ENCODE measurements around the gene MED27.

MED27 gene

DNA sequence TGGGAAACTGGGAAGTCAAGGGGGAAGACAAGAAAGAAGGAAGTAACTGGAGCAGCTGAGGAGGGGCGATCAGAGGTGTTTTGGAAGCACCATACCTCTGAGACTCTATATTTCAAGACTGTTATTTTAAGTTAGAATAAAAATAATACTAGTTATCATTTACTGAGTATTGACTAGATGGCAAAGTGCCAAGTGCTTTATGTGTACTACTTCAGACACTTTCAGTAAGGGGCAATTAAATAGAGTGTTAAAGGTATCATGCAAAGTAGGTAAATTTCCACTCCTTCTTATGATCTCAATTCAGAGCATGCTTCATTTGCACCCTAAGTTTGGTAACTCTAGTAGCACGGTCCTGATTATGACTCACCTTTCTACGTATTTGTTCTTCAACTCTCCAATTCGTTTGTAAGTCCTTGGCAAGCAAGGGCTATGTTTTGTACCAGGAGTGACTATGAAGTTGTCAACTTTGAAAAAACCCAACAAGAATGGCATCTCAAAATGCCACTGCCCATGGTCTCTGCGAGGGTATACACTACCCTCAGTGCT lies 187.4 kb downstream of the MED27 start:
- no peaks in the 10 kb centered on the region for H3K27me3 Mint-ChIP-seq
- peaks cover 18% of the 10 kb centered on the region for H3K36me3 Mint-ChIP-seq
- no peak overlapping the region for H3K27ac Mint-ChIP-seq
- no peaks in the 10 kb centered on the region for H3K9me3 Mint-ChIP-seq
- no peak overlapping the region for H3K4me3 Mint-ChIP-seq
- DNase-seq (ENCODE audit: low spot score in 2 of 2) (no peak), ATAC-seq (ENCODE audit: low read depth) (no peak)
- no peaks in the 10 kb centered on the region for H3K4me1 Mint-ChIP-seq

DNA sequence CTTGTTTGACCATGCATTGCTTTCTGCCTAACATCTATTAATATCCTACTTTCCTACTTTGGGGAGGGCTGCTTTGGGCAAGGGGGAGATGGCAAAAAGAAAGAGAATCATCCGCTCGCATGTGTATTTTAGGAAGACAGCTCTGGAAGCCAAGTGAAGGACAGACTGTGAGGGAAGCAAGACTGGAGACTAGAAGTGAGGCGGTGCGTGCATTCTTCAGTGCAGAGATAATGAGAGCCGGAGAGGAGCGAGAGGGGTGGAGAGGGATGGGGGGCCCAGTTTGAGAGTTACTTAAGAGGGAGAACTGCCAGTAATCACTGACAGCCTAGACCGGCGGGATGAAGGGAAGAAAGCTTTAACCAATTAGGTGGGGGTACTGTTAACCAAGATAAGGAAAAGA lies 188.1 kb downstream of the MED27 start:
- Mint-ChIP-seq H3K36me3 (peaks cover 17% of the 10 kb centered on the region), H3K27ac (no peak overlapping the region)
- no peak for ATAC-seq (ENCODE audit: low read depth)

DNA sequence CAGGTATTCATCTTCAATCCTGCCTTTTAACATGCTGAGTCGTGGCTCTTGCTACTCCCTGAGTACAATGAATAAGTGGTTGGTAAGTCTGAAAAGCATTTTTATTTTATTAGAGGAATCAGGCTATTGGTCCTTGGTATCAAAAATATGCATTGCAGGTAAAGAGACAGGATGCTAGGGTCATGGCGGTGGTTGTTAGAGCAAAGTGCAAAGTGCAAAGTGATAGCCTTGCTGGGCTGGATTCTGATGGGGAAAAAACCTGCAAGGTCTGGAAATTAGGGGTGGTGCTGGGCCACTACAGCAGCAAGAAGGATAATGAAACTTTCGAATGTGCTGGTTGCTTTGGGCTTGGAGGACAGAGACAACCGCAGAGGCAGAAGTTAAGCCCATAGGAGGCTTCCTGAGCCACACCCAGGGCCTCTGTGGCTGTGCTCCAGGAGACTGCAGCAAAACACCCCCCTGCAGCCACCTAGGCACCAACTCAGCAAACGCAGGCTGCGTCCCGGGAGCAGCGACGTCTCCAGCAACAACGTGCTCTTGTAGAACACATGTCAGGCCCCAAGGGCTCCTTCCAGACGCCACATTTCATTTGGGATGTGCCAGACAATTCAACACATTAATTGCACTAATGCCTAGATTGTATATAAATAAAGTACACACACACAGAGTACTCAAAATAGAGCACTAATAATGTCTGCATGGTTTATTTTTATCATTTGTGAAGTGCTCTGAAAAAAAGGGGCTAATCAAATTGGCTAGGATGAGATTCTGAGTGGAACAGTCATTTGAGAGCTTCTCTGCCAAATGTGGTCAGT lies 190.0 kb downstream of the MED27 start:
- H3K27me3 Mint-ChIP-seq = no peaks in the 10 kb centered on the region
- H3K4me3 Mint-ChIP-seq = no peak overlapping the region
- H3K4me1 Mint-ChIP-seq = no peaks in the 10 kb centered on the region
- ATAC-seq (ENCODE audit: low read depth) (no peak), DNase-seq (ENCODE audit: low spot score in 2 of 2) (no peak)
- H3K27ac Mint-ChIP-seq = no peak overlapping the region
- H3K36me3 Mint-ChIP-seq = peaks cover 17% of the 10 kb centered on the region
- H3K9me3 Mint-ChIP-seq = no peaks in the 10 kb centered on the region

More for the DNA sequence above, 188.1 kb downstream of the MED27 start:
- Mint-ChIP-seq H3K9me3 (no peaks in the 10 kb centered on the region), H3K27me3 (no peaks in the 10 kb centered on the region), H3K4me1 (no peaks in the 10 kb centered on the region), H3K4me3 (no peak overlapping the region)
- DNase-seq (ENCODE audit: low spot score in 2 of 2) = no peak

DNA sequence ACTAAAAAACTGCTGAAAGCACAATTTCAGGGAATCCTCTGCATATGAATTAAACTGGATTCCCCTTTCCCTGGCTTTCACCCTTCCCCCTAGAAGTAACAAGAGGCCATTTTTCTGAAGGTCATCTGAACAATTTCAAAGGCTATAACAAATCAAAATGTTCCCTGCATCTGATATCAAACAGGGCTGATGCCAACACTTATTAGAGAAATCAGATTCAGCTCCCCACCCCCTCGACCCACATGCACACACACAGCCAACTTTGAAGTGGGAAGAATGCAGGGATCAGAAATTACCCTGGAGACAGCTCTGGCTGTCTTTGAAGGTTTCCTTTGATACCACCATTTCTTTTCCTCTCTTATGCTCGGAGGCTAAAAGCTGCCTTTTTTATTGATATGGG lies 190.7 kb downstream of the MED27 start:
- H3K36me3 Mint-ChIP-seq = peaks cover 19% of the 10 kb centered on the region
- H3K9me3 Mint-ChIP-seq = no peaks in the 10 kb centered on the region
- no peaks in the 10 kb centered on the region for H3K4me1 Mint-ChIP-seq
- no peak overlapping the region for H3K27ac Mint-ChIP-seq
- no peak overlapping the region for H3K4me3 Mint-ChIP-seq
- no peak for DNase-seq (ENCODE audit: low spot score in 2 of 2)
- ATAC-seq (ENCODE audit: low read depth) = no peak
- no peaks in the 10 kb centered on the region for H3K27me3 Mint-ChIP-seq

DNA sequence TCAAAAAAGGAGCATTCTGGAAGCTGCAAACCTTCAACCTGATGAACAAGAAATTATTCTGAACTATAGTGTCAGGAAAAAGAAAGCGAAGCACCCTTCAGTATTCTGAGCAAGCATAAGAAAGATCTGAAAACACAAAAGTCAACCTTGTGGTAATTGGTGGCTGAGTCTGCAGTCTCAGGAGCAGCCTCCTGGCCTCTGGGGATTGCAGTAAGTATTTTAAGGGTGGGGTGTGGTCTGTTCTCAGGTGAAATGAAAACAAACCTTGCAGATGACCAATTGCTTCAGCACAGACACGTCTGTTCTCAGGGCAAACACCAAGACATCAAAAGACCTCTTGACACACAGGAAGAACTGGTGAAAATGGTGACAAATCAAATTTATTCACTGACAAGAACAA lies 192.0 kb downstream of the MED27 start:
- H3K4me3 Mint-ChIP-seq = no peak overlapping the region
- no peak overlapping the region for H3K27ac Mint-ChIP-seq
- peak; percentile 44 for ATAC-seq (ENCODE audit: low read depth)
- no peak for DNase-seq (ENCODE audit: low spot score in 2 of 2)
- no peaks in the 10 kb centered on the region for H3K27me3 Mint-ChIP-seq
- H3K4me1 Mint-ChIP-seq = no peaks in the 10 kb centered on the region
- no peaks in the 10 kb centered on the region for H3K9me3 Mint-ChIP-seq
- H3K36me3 Mint-ChIP-seq = peaks cover 20% of the 10 kb centered on the region

DNA sequence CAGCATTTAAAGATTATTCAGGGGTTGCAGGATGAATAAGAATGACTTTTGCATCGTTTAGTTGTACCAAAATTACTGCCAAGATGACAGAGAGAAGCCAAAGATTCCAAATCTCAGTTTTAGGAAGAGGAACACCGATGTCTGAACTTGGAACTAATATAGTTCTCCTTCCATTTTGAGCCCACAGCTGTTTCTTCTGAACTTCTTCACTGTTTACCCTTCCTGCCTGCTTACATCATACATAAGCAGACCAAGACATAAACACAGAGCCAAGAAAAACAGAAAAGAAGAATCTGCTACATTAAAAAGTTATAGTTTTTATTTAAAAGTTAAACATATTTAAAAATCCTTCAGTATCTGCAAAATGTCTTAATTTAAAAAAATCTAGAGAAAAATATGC lies 192.8 kb downstream of the MED27 start:
- no peak overlapping the region for H3K27ac Mint-ChIP-seq
- H3K4me1 Mint-ChIP-seq = no peaks in the 10 kb centered on the region
- peaks cover 21% of the 10 kb centered on the region for H3K36me3 Mint-ChIP-seq
- H3K9me3 Mint-ChIP-seq = no peaks in the 10 kb centered on the region
- H3K27me3 Mint-ChIP-seq = no peaks in the 10 kb centered on the region
- ATAC-seq (ENCODE audit: low read depth) = no peak
- DNase-seq (ENCODE audit: low spot score in 2 of 2) = no peak
- no peak overlapping the region for H3K4me3 Mint-ChIP-seq

DNA sequence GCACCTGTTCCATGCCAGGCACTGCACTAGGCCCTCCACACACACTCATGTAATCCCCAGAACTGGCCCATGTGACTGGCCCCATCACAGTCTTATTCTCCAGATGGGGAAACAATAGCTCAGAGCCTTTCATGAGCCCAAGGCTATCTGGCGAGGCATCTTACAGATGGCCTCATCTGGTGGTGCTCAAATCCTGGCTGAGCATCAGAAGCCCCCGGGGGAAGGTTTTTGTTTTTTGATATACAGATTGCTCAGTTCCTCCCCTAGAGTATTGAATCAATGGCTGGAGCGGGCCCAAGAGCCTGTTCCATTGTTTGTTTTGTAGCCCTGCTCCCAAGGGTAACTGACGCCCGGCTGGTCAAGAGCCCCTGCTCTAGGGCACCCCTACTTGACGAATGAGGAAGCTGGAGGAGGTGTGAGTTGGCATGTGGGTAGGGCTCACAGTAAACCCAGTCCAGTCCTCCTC lies 194.5 kb downstream of the MED27 start:
- ATAC-seq (ENCODE audit: low read depth) = no peak
- DNase-seq (ENCODE audit: low spot score in 2 of 2) = no peak
- Mint-ChIP-seq H3K27ac (no peak overlapping the region), H3K27me3 (no peaks in the 10 kb centered on the region), H3K4me1 (peaks cover 4% of the 10 kb centered on the region), H3K4me3 (no peak overlapping the region), H3K9me3 (no peaks in the 10 kb centered on the region), H3K36me3 (peaks cover 9% of the 10 kb centered on the region)

DNA sequence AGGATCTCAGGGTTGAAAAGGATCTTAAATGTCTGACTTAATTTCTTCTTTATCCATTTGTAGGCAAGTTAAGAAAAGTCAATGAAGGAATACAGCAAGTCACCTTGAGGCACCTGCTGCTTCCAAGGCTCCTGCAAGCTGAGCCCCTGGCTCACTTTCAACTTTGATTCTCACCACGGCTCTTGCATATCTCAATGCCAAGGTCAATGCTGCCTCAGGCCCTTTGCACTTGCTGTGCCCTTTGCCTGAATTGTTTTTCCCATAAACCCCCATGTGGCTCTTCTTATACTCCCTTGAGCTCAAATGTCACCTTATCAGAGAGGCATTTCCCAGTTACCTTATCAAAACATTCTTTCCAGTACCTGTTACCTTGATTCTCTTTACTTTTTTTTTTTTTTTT lies 195.4 kb downstream of the MED27 start:
- H3K9me3 Mint-ChIP-seq = no peaks in the 10 kb centered on the region
- no peaks in the 10 kb centered on the region for H3K27me3 Mint-ChIP-seq
- no peak overlapping the region for H3K4me3 Mint-ChIP-seq
- ATAC-seq (ENCODE audit: low read depth) (no peak), DNase-seq (ENCODE audit: low spot score in 2 of 2) (no peak)
- no peak overlapping the region for H3K27ac Mint-ChIP-seq
- peaks cover 9% of the 10 kb centered on the region for H3K36me3 Mint-ChIP-seq
- peaks cover 4% of the 10 kb centered on the region for H3K4me1 Mint-ChIP-seq

DNA sequence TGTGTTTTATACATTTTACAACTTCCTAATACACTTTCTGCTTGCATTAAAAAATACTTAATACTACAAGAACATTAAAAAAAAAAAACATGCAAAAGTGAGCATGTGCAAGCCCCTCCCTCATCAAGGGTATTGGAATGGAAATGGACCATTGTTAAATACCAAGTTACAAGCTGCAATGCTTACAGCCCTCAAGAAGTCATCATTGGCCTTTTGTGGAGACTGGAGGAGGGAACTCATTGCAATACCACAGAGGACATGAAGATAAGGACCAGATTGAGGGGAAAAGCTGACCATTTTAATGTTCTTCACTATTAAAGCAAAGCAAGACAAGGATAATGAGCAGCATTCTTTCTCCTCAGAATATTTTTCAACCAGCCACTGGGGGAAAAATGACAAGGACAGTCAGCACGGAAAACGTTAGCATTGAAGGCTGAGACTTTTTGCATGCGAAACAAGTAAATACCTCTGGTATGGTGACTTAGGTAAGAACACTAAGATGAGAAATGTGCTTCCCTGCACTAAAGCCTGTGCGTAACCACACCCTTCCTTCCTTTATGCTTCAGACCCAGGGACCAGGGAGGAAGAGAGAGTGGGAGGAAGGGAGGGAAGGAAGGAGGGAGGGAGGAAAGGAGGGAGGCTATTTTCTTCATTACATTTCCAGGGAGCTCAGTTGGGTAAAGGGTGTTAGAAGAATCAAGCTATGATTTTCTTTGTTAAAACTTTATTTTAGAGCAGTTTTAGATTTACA lies 198.7 kb downstream of the MED27 start:
- ATAC-seq (ENCODE audit: low read depth) (no peak), DNase-seq (ENCODE audit: low spot score in 2 of 2) (no peak)
- no peak overlapping the region for H3K27ac Mint-ChIP-seq
- peaks cover 4% of the 10 kb centered on the region for H3K4me1 Mint-ChIP-seq
- no peaks in the 10 kb centered on the region for H3K27me3 Mint-ChIP-seq
- no peaks in the 10 kb centered on the region for H3K9me3 Mint-ChIP-seq
- peaks cover 10% of the 10 kb centered on the region for H3K36me3 Mint-ChIP-seq
- H3K4me3 Mint-ChIP-seq = no peak overlapping the region

DNA sequence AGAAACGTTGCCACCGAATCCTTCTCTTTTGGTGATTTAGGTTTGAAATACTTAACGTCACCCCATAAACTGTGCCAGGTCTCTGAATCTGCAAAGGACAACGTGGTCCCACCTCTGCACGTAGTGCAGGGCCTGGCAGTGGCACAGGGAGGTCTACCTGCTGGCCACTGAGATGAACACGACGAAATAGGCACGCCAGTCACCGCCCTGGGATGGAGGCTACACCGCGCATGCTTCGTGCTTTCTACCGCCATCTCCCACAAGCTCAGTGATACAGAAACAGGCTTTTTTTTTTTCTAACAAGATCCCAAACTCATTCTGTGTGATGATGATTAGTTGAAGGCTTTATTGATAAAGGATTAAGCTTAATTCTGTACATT lies 199.8 kb downstream of the MED27 start:
- Mint-ChIP-seq H3K4me3 (no peak overlapping the region), H3K27ac (no peak overlapping the region), H3K36me3 (peaks cover 10% of the 10 kb centered on the region), H3K9me3 (no peaks in the 10 kb centered on the region), H3K4me1 (peaks cover 4% of the 10 kb centered on the region), H3K27me3 (no peaks in the 10 kb centered on the region)
- DNase-seq (ENCODE audit: low spot score in 2 of 2) (no peak), ATAC-seq (ENCODE audit: low read depth) (no peak)

DNA sequence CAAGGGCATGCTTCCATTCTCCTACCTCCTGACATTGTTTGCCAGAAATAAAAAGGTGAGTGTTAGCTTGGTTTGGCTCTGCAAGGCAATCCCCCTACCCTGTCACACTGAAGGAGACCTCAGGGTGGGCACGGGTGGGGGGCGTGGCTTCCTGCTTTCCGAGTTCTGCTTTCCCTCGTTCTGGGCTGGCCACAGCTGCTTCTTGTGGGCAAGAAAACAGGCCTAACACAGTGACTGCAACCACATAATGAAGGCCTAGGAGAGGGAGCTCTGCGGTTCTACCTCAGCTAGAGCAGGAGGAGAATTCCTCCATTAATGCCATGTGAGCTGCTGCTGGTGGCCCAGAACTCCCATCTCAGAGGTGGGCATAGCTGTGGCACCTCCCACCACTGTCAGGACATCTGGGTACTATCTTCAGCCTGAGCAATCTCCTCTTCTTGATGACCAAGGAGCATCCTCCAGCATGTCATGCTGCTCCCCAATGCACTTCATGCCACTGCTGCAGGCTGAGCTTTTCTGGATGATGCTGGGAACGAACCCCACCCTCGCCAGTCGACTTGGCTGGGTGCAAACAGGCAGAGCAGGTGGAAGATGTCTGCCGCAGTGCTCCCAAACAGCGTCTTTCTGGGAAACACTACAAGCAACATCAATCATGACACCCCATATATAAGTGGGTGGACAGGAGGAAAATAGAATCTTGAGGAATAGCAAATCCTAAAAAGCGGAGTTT lies 200.3 kb downstream of the MED27 start:
- H3K27ac Mint-ChIP-seq = no peak overlapping the region
- peaks cover 4% of the 10 kb centered on the region for H3K4me1 Mint-ChIP-seq
- DNase-seq (ENCODE audit: low spot score in 2 of 2) = no peak

DNA sequence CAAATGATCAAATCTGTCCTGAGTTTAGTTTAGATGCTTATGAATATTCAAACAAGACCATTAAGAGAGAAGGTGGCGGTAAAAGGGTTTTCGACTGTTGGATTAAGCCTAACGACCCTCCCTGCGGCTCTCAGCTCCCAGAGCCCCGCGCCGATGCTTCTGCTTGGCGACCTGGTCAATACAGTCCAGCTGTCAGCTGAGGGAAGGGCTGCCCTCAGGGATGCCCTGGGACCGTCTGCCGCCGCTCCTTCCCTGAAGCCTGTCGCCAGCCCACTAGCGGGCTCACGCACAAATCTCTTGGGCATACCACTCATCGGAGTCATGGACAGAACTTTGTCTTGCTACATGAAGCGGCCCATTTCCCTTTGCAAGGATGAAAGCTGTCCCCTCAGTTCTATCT lies 203.2 kb downstream of the MED27 start:
- Mint-ChIP-seq H3K27me3 (no peaks in the 10 kb centered on the region), H3K36me3 (peaks cover 5% of the 10 kb centered on the region), H3K4me3 (no peak overlapping the region), H3K27ac (no peak overlapping the region), H3K9me3 (no peaks in the 10 kb centered on the region), H3K4me1 (peaks cover 4% of the 10 kb centered on the region)
- ATAC-seq (ENCODE audit: low read depth) = no peak
- no peak for DNase-seq (ENCODE audit: low spot score in 2 of 2)

More for the DNA sequence above, 200.3 kb downstream of the MED27 start:
- Mint-ChIP-seq H3K4me3 (no peak overlapping the region), H3K9me3 (no peaks in the 10 kb centered on the region), H3K36me3 (peaks cover 10% of the 10 kb centered on the region), H3K27me3 (no peaks in the 10 kb centered on the region)
- ATAC-seq (ENCODE audit: low read depth) = no peak

DNA sequence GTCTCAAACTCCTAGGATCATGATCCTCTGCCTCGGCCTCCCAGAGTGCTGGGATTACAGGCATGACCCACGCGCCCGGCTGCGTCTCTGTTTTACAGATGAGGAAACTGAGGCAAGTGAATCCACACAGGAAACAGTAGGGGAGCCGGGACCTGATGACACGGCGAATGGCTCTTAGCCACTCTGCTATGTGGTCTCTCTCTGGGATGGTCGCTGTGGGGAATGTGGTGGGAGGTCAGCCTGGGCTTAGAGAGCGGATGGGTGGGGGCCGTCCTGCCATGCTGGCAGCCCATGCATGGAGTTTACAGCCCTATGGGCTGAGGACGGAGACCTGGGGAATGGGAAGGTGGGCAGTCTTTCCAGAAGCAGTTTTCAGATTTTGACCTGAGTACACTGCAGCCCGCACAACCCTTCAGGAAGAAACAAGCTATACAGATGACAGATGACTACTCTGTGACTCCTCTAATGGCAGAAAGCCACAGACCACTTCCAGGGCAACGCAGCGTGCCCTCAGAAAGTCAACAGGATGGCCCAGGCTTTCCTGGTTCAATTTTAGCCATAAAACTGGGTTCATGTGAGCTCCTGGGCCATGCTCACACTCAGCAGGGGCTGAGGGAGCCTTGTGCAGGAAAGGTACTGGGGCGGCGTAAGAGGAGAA lies 203.7 kb downstream of the MED27 start:
- H3K27me3 Mint-ChIP-seq = no peaks in the 10 kb centered on the region
- no peak for ATAC-seq (ENCODE audit: low read depth)
- no peak overlapping the region for H3K4me3 Mint-ChIP-seq
- H3K36me3 Mint-ChIP-seq = peaks cover 5% of the 10 kb centered on the region
- H3K9me3 Mint-ChIP-seq = no peaks in the 10 kb centered on the region
- no peak overlapping the region for H3K27ac Mint-ChIP-seq
- DNase-seq (ENCODE audit: low spot score in 2 of 2) = no peak
- H3K4me1 Mint-ChIP-seq = peaks cover under 1% of the 10 kb centered on the region

Measured in memory B cell (primary cell).